OCI-LY3 (cell line): ENCODE measurements around the gene SPINDOC.

Experiments
- H2AFZ ChIP-seq: fragments of 200-600, 300-600 bp; shearing (Covaris generic); 2 replicates; pipeline ENCODE4 v1.6.0; 2014; ENCODE audit warnings: antibody characterized with exemption, low read depth, low read length
- H3K27ac ChIP-seq: fragments of 200-600, 300-600 bp; sonication (generic); 2 replicates; pipeline ENCODE4 v1.5.1; 2014; ENCODE audit warnings: mild to moderate bottlenecking, low read length, moderate library complexity, mixed read lengths
- H3K27me3 ChIP-seq: fragments of 200-600, 300-600 bp; sonication (generic); 2 replicates; pipeline ENCODE4 v1.6.1; 2014; ENCODE audit warnings: low read depth, low read length, mixed read lengths
- H3K36me3 ChIP-seq: fragments of 200-600, 300-600 bp; sonication (generic); replicated peaks from 2 replicates; pipeline ENCODE3; 2014; ENCODE audit warnings: low read depth, low read length, mixed read lengths
- H3K4me1 ChIP-seq: fragments of 300-600, 200-600 bp; sonication (generic); 2 replicates; pipeline ENCODE4 v1.6.1; 2014; ENCODE audit warnings: low read length, mixed read lengths
- H3K4me2 ChIP-seq: fragments of 200-600, 300-600 bp; sonication (generic); 2 replicates; pipeline ENCODE4 v1.6.1; 2014; ENCODE audit warnings: low read length, mixed read lengths
- H3K4me3 ChIP-seq: fragments of 300-600, 200-600 bp; sonication (generic); 2 replicates; pipeline ENCODE4 v1.5.1; 2014; ENCODE audit warnings: antibody characterized with exemption, mild to moderate bottlenecking, low read length, moderate library complexity
- H3K79me2 ChIP-seq: fragments of 300-600, 200-600 bp; shearing (Covaris generic); 2 replicates; pipeline ENCODE4 v1.6.1; 2014; ENCODE audit warnings: mild to moderate bottlenecking, low read length, mixed read lengths
- H3K9ac ChIP-seq: fragments of 300-600, 200-600 bp; shearing (Covaris generic); 2 replicates; pipeline ENCODE4 v1.6.0; 2014; ENCODE audit warnings: mild to moderate bottlenecking, low read length, moderate library complexity
- H3K9me3 ChIP-seq: fragments of 200-600, 300-600 bp; shearing (Covaris generic); 2 replicates; pipeline ENCODE4 v1.6.1; 2014; ENCODE audit warnings: low read length, mixed read lengths; ENCODE audit not compliant: insufficient read depth
- H4K20me1 ChIP-seq: fragments of 200-600, 300-600 bp; sonication (generic); 2 replicates; pipeline ENCODE4 v1.6.1; 2016; ENCODE audit warnings: low read length, mixed read lengths; ENCODE audit not compliant: insufficient read depth
- CTCF ChIP-seq: fragments of 200-600, 300-600 bp; sonication (generic); IDR thresholded peaks from 2 replicates; pipeline ENCODE4 v1.5.1; 2014; ENCODE audit warnings: antibody characterized with exemption, low read length, low read depth
- EZH2phosphoT487 ChIP-seq: fragments of 200-600 bp; shearing (Covaris generic); IDR thresholded peaks from 2 replicates; pipeline ENCODE4 v1.6.1; 2018; ENCODE audit warnings: antibody characterized with exemption, mixed run types, low read depth

The SPINDOC gene

GRCh38 chr11:63869683-63870082, 56.4 kb downstream of the SPINDOC start:
- TF ChIP-seq EZH2phosphoT487 (no peak), CTCF (no peak)
- H3K36me3 ChIP-seq = peaks cover 39% of the 10 kb centered on the region
- peak overlapping the region; percentile 78; the same call in 1 of the 2 replicates for H3K4me2 ChIP-seq
- H3K27me3 ChIP-seq = no peaks in the 10 kb centered on the region
- no peak overlapping the region for H2AFZ ChIP-seq
- H3K27ac ChIP-seq = no peak overlapping the region
- no peak overlapping the region for H3K9ac ChIP-seq
- H3K9me3 ChIP-seq = no peaks in the 10 kb centered on the region
- peaks cover 56% of the 10 kb centered on the region for H3K4me1 ChIP-seq
- H3K79me2 ChIP-seq = peaks cover 94% of the 10 kb centered on the region
- no peak overlapping the region for H3K4me3 ChIP-seq
- peaks cover 92% of the 10 kb centered on the region for H4K20me1 ChIP-seq

- H3K79me2 ChIP-seq = peaks cover 91% of the 10 kb centered on the region
- H3K4me1 ChIP-seq = peaks cover 48% of the 10 kb centered on the region
- peak overlapping the region; percentile 78 for H3K4me2 ChIP-seq
- peaks cover 90% of the 10 kb centered on the region for H4K20me1 ChIP-seq
- TF ChIP-seq EZH2phosphoT487 = no peak
- no peak for TF ChIP-seq CTCF
- no peaks in the 10 kb centered on the region for H3K9me3 ChIP-seq
- peaks cover 38% of the 10 kb centered on the region for H3K36me3 ChIP-seq
- H3K4me3 ChIP-seq = peak overlapping the region; percentile 45
- H3K9ac ChIP-seq = no peak overlapping the region
- H2AFZ ChIP-seq = no peak overlapping the region
- no peaks in the 10 kb centered on the region for H3K27me3 ChIP-seq
- peak overlapping the region; percentile 25; the same call in 1 of the 2 replicates for H3K27ac ChIP-seq
These were observed 57.3 kb downstream of the SPINDOC start for GRCh38 chr11:63870351-63871140.

DNA sequence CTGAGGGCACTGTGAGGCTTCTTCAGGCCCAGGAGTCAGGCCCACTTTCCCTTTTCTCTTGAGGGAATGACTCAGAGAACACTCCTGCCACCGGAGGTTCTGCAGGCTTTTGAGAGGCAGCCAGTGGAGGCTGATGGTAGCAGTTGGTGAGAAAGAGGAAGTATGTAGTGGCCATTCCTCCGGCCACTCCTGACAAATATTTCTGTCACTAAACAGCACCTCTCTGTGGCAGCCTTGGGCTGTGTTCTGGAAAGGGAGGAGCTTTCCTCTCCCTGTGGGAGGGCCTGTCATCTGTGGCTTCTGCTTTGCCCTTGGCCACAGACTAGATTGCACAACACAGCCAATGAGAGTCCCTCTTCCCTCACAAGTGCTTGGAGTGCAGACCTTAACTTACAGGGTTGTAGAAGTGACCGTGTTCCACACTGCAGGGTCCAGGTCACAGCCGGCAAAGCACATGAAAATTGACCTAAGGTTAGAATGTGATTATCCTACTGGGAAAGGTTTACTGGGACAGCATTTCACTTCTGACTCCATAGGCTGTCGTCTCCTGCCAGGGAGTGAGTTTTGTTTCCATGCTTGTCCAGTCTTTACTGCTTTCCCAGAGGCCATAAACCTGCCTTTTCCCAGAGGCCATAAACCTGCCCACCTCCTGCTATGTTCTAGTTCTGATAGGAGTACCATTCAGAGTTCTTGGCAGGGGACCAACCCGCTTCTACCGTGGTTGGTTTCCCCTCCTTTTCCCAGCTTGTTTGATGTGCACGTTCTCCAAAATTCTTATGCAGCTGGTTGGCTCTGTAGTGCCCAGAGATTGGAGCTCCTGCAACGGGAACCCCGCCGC, 58.9 kb downstream of the SPINDOC start:
- H3K79me2 ChIP-seq = peaks cover 91% of the 10 kb centered on the region
- peaks cover 89% of the 10 kb centered on the region for H4K20me1 ChIP-seq
- H3K4me2 ChIP-seq = peak overlapping the region; percentile 15; the same call in 1 of the 2 replicates
- H3K4me1 ChIP-seq = peaks cover 32% of the 10 kb centered on the region
- TF ChIP-seq EZH2phosphoT487 = no peak
- peak; percentile 22; the same call in 1 of the 2 replicates for TF ChIP-seq CTCF
- H2AFZ ChIP-seq = no peak overlapping the region
- no peaks in the 10 kb centered on the region for H3K9me3 ChIP-seq
- no peak overlapping the region for H3K4me3 ChIP-seq
- no peak overlapping the region for H3K27ac ChIP-seq
- peaks cover 36% of the 10 kb centered on the region for H3K36me3 ChIP-seq
- H3K9ac ChIP-seq = no peak overlapping the region
- no peaks in the 10 kb centered on the region for H3K27me3 ChIP-seq

- Histone ChIP-seq H3K9me3 (no peaks in the 10 kb centered on the region), H3K79me2 (peaks cover 91% of the 10 kb centered on the region), H3K36me3 (peaks cover 29% of the 10 kb centered on the region), H3K4me2 (no peak overlapping the region), H3K4me1 (peaks cover 30% of the 10 kb centered on the region), H4K20me1 (peaks cover 89% of the 10 kb centered on the region), H3K4me3 (no peak overlapping the region), H3K27ac (no peak overlapping the region), H3K9ac (no peak overlapping the region), H2AFZ (no peak overlapping the region), H3K27me3 (no peaks in the 10 kb centered on the region)
- no peak for TF ChIP-seq CTCF
- TF ChIP-seq EZH2phosphoT487 = no peak
These were observed 59.5 kb downstream of the SPINDOC start for GRCh38 chr11:63872800-63873197.
